GM18520 (cell line): ENCODE results near the gene TTF2.
"Not testable (repeated sequence)": the region's sequence is repeated elsewhere in the genome, so short reads cannot be mapped to it uniquely, and the experiment has no call there.

Experiments
- ATAC-seq: cut with Tn5 transposase; IDR thresholded peaks from one replicate; pipeline ENCODE4 v1.9.1; 2021; ENCODE audit not compliant: unreplicated experiment

TTF2 gene

DNA sequence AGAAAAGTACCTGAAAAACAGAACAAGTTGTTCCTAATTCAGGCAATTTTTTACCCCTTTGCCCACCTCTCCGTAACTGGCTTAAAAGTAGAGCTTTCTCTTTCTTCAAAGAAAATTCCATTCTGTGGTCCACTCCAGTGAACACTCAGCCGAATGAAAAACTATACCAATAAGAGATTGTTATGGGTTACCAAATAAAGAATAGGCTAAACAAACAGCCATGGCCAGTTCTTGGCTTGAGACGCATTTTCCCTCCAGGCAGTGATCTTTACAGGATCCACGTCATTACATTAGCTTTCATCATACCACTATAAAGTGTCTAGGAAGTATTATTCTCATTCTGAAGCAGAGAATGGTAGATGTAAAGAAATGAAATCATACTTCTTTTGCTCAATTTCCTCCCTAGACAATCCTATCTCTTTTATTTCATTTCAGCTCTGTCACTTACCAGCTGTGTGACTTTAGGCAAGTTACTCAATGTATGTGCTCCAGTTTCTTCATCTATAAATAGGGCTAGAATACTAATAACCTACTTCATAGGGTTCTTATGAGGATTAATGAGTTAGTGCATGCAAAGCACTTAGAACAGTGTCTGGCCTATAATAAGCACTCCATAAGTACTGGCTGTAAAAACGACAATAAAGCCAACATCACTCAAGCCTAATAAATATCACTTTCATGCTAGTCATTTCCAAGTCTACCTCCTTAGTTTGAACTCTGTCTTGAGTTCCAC, 87.9 kb downstream of the TTF2 start:
- no peak for ATAC-seq

DNA sequence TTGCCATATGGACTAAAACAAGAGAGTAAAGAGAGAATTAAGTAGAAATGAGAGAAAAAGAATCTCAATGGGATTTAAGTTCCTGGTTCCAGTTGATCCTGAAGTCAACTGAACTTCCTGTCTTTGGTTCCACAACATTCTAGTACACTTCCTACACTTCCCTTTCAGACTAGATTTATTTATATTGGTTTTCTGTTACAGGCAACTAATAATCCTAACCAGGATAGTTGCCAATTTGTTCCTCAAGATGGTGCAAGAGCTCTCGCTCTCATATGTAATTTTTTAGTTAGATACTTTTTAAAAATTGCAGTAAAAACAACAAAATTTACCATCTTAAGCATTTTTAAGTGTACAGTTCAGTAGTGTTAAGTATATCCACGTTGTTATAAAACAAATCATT, 90.2 kb downstream of the TTF2 start:
- no peak for ATAC-seq

DNA sequence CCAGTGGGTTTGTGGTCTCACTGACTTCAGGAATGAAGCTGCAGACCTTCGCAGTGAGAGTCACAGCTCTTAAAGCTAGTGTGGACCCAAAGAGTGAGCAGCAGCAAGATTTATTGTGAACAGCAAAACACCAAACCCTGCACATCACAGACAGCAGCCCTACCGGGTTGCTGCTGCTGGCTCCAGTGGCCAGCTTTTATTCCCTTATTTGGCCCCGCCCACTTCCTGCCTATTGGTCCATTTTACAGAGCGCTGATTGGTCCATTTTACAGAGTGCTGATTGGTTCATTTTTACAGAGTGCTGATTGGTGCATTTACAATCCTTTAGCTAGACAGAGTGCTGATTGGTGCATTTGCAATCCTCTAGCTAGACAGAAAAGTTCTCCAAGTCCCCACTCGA, 91.2 kb downstream of the TTF2 start:
- not testable (repeated sequence) for ATAC-seq
